PC-3 (cell line): ENCODE data around the gene TAOK1. TPM values are rescaled to one million over a fixed set of nuclear protein-coding genes. Genes with fewer than 3 reads are reported as not detected.

Source experiments
- ATAC-seq: fragments of 200-7000 bp; cut with Tn5 transposase; 2 replicates; pipeline ENCODE4 v1.9.1; 2020; ENCODE audit warnings: mild to moderate bottlenecking, moderate library complexity
- BruUV-seq: library from RNA; stranded (reverse); fragments of 400-500 nt; replicated peaks from 2 replicates; lab custom pipeline; 2021; lab: Mats Ljungman, UMichigan
- CTCF ChIA-PET: fragments of 300-600 bp; sonication (Branson Sonifier 250); formaldehyde crosslinking; loops from one replicate; lab custom pipeline; 2022; ENCODE audit warnings: antibody characterized with exemption; lab: Charles Lee
- POLR2A ChIA-PET: fragments of 300-600 bp; sonication (Branson Sonifier 250); formaldehyde crosslinking; loops from one replicate; lab custom pipeline; 2022; ENCODE audit warnings: antibody characterized with exemption; ENCODE audit not compliant: unreplicated experiment; lab: Charles Lee
- DNase-seq: peaks from one replicate; pipeline ENCODE4 v3.0.0-alpha.2; 2015
- H2AFZ ChIP-seq: fragments of 300-600 bp; sonication (generic); 2 replicates; pipeline ENCODE4 v1.6.0; 2016; ENCODE audit warnings: antibody characterized with exemption, low read length
- H3F3A ChIP-seq: fragments of 300-600 bp; sonication (generic); one replicate; pipeline ENCODE4 v1.6.0; 2017; ENCODE audit warnings: antibody characterized with exemption, low read length, control low read depth, mild to moderate bottlenecking; ENCODE audit not compliant: unreplicated experiment
- H3K27ac ChIP-seq: fragments of 300-600 bp; sonication (generic); 2 replicates; pipeline ENCODE4 v1.5.1; 2016; ENCODE audit warnings: mild to moderate bottlenecking, low read length
- H3K27me3 ChIP-seq: fragments of 300-600 bp; sonication (generic); 2 replicates; pipeline ENCODE4 v1.6.1; 2016; ENCODE audit warnings: low read length, mixed read lengths
- H3K36me3 ChIP-seq: fragments of 300-600 bp; sonication (generic); 2 replicates; pipeline ENCODE4 v1.6.1; 2016; ENCODE audit warnings: low read depth, mixed run types, low read length, mixed read lengths
- H3K4me1 ChIP-seq: fragments of 300-600 bp; sonication (generic); 2 replicates; pipeline ENCODE4 v1.5.1; 2016; ENCODE audit warnings: low read length; ENCODE audit not compliant: insufficient read depth
- H3K4me2 ChIP-seq: fragments of 300-600 bp; sonication (generic); 2 replicates; pipeline ENCODE4 v1.6.0; 2016; ENCODE audit warnings: low read length
- H3K4me3 ChIP-seq: fragments of 300-600 bp; sonication (generic); 2 replicates; pipeline ENCODE4 v1.5.1; 2016; ENCODE audit warnings: mild to moderate bottlenecking, low read length, mixed read lengths
- H3K79me2 ChIP-seq: fragments of 300-600 bp; sonication (generic); 2 replicates; pipeline ENCODE4 v1.6.1; 2017; ENCODE audit warnings: low read length, mixed read lengths
- H3K9ac ChIP-seq: fragments of 300-600 bp; sonication (generic); 2 replicates; pipeline ENCODE4 v1.6.0; 2016; ENCODE audit warnings: mild to moderate bottlenecking, low read length
- H3K9me2 ChIP-seq: fragments of 300-600 bp; sonication (generic); replicated peaks from 2 replicates; pipeline ENCODE4 v1.6.1; 2016; ENCODE audit warnings: mixed run types, low read length, mixed read lengths
- H3K9me3 ChIP-seq: fragments of 300-600 bp; sonication (generic); 2 replicates; pipeline ENCODE4 v1.6.1; 2016; ENCODE audit warnings: low read length, mixed read lengths
- H4K20me1 ChIP-seq: fragments of 300-600 bp; sonication (generic); 2 replicates; pipeline ENCODE4 v1.6.1; 2016; ENCODE audit warnings: low read length, mixed read lengths
- CTCF ChIP-seq: fragments of 300-600 bp; sonication (generic); conservative IDR thresholded peaks from 2 replicates; pipeline ENCODE4 v1.5.1; 2017; ENCODE audit warnings: antibody characterized with exemption, low read depth, mild to moderate bottlenecking, low read length
- EZH2 ChIP-seq: fragments of 300-600 bp; sonication (generic); IDR thresholded peaks from one replicate; pipeline ENCODE4 v1.6.1; 2017; ENCODE audit warnings: antibody characterized with exemption, mild to moderate bottlenecking, low read length; ENCODE audit not compliant: unreplicated experiment
- EZH2phosphoT487 ChIP-seq: fragments of 300-600 bp; sonication (generic); IDR thresholded peaks from 2 replicates; pipeline ENCODE4 v1.6.1; 2018; ENCODE audit warnings: mild to moderate bottlenecking, antibody characterized with exemption, low read length, borderline replicate concordance
- intact Hi-C: fragments of 100-400 bp; cut with micrococcal nuclease; formaldehyde crosslinking; loops from 2 replicates; pipeline ENCODE4 v1.9.0; 2023
- total RNA-seq: library from RNA; depleted of rRNA; stranded (reverse); fragments of >200 nt; gene quantifications from 2 replicates; pipeline ENCODE4 v1.2.3, GENCODE V29; 2014

The TAOK1 gene
- total RNA-seq, 1 experiment from 2014 or later, result 17.3 TPM

GRCh38 chr17:29584452-29585079 is 194.4 kb downstream of the TAOK1 start:
- Histone ChIP-seq H3K9me2 (no peaks in the 10 kb centered on the region), H3K4me3 (no peak overlapping the region), H2AFZ (no peak overlapping the region), H3K36me3 (no peaks in the 10 kb centered on the region), H3K9me3 (no peaks in the 10 kb centered on the region), H3K4me2 (no peak overlapping the region), H3K4me1 (peaks cover 8% of the 10 kb centered on the region), H3K9ac (no peak overlapping the region), H3K79me2 (peaks cover 40% of the 10 kb centered on the region), H4K20me1 (no peaks in the 10 kb centered on the region), H3K27me3 (no peaks in the 10 kb centered on the region), H3K27ac (no peak overlapping the region), H3F3A (no peaks in the 10 kb centered on the region)
- intact Hi-C loops, result no loop called here
- BruUV-seq, result no TSS peak
- ATAC-seq, result no peak
- ChIA-PET CTCF (no interaction called here), POLR2A (no interaction called here)
- DNase-seq, result no peak
- TF ChIP-seq EZH2, result no peak
- no peak for TF ChIP-seq CTCF
- TF ChIP-seq EZH2phosphoT487, result no peak

- Histone ChIP-seq H3K79me2 (peaks cover 40% of the 10 kb centered on the region), H3F3A (no peaks in the 10 kb centered on the region), H2AFZ (no peak overlapping the region), H3K4me2 (no peak overlapping the region), H4K20me1 (no peaks in the 10 kb centered on the region), H3K27ac (no peak overlapping the region), H3K36me3 (no peaks in the 10 kb centered on the region), H3K4me1 (peaks cover 13% of the 10 kb centered on the region), H3K9ac (no peak overlapping the region), H3K4me3 (no peak overlapping the region), H3K27me3 (no peaks in the 10 kb centered on the region), H3K9me2 (no peaks in the 10 kb centered on the region), H3K9me3 (no peaks in the 10 kb centered on the region)
- TF ChIP-seq EZH2phosphoT487 (no peak), CTCF (peak; percentile 34; the same call in 1 of the 2 replicates)
- DNase-seq (no peak), ATAC-seq (no peak)
- intact Hi-C loops, result no loop called here
- CTCF ChIA-PET, result no interaction called here
- BruUV-seq, result no TSS peak
- POLR2A ChIA-PET, result no interaction called here
Measured at GRCh38 chr17:29585080-29585751, 195.1 kb downstream of the TAOK1 start.
